ENCODE results near the gene FBXO10.

Gene FBXO10

GRCh38 chr9:37563806-37564513 lies 12.2 kb downstream of the FBXO10 start:
- TF ChIP-seq CTCF (IDR thresholded peaks at IDR 0.05; ENCODE audit: borderline replicate concordance, insufficient read depth, low read depth, low read length): no peak
- no peak overlapping the region for H3K4me3 ChIP-seq (ENCODE audit: low read depth, low read length)

GRCh38 chr9:37562826-37563225 lies 13.4 kb downstream of the FBXO10 start:
- H3K4me3 ChIP-seq (ENCODE audit: low read depth, low read length): no peak overlapping the region
- TF ChIP-seq CTCF (IDR thresholded peaks at IDR 0.05; ENCODE audit: borderline replicate concordance, insufficient read depth, low read depth, low read length): no peak

GRCh38 chr9:37561682-37562081 lies 14.5 kb downstream of the FBXO10 start:
- H3K4me3 ChIP-seq (ENCODE audit: low read depth, low read length): no peak overlapping the region
- TF ChIP-seq CTCF (IDR thresholded peaks at IDR 0.05; ENCODE audit: borderline replicate concordance, insufficient read depth, low read depth, low read length): no peak

DNA sequence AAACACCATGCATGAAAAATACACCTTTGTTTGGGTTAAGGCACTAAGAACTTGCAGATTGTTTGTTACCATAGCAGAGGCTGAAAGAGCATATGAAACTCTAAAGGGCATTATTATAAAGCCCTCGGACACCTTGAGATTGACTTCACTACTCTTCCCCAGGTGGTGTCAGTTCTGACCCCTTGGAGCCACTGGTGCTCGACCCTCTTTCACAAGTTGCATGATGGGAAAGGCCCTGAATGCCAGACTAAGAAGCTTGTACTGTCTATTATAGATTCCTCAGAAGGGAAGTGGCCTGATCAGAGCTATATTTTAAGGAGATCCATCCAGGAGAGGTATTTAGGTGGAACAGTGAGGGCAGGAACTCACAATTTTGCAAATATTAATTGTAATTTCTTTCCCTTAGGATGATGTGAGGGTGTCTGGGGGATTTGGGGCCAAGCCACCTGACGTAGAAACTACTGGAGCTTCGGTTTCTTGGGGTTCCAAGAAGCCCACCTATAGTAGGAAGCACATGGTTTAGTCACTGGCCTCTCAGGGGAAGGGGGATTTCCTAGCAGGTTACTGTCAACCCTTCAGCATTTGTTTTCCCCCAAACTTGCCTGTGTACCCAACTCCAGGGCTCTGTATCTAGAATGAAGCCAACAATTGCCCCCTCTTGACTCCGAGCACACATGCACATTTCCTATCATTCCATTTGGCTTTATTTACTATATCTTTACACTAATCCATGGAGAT lies 16.2 kb downstream of the FBXO10 start:
- H3K4me3 ChIP-seq (ENCODE audit: low read depth, low read length): no peak overlapping the region
- TF ChIP-seq CTCF (IDR thresholded peaks at IDR 0.05; ENCODE audit: borderline replicate concordance, insufficient read depth, low read depth, low read length): no peak

DNA sequence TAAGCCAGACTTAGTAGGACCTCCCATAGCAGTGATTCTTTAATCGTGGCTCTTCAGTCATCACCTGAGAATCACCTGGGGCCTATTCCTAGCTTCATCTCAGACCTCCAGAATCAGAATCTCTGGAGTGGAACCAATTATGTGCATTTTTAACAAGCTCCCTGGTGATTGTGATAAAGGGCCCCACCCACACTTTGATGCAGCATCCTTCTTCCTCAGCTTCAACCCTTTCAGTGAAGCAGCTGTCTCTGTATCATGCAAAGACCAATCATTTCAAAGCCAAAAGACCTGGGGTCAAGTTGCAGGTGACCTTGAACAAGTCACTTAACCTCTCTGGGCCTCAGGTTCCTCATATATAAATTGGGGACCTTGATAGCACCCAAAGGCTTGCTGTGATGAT lies 17.1 kb downstream of the FBXO10 start:
- H3K4me3 ChIP-seq (ENCODE audit: low read depth, low read length): no peak overlapping the region
- TF ChIP-seq CTCF (IDR thresholded peaks at IDR 0.05; ENCODE audit: borderline replicate concordance, insufficient read depth, low read depth, low read length): no peak

GRCh38 chr9:37555786-37556185 lies 20.4 kb downstream of the FBXO10 start:
- TF ChIP-seq CTCF (IDR thresholded peaks at IDR 0.05; ENCODE audit: borderline replicate concordance, insufficient read depth, low read depth, low read length): no peak
- no peak overlapping the region for H3K4me3 ChIP-seq (ENCODE audit: low read depth, low read length)

- TF ChIP-seq CTCF (IDR thresholded peaks at IDR 0.05; ENCODE audit: borderline replicate concordance, insufficient read depth, low read depth, low read length): no peak
- H3K4me3 ChIP-seq (ENCODE audit: low read depth, low read length): no peak overlapping the region
Observed at GRCh38 chr9:37554318-37554717, 21.9 kb downstream of the FBXO10 start.

All from GM12875 (cell line).